Esophagus squamous epithelium (tissue), 4 donors: Measurements from ENCODE around the gene REPIN1.

Experiments
- CTCF ChIP-seq, 6 experiments: fragments of 450-650 bp in 4 of 6; fragments of 200-600 bp in 2 of 6; sonication (generic) in 2 of 6; IDR thresholded peaks; one replicate each; pipeline ENCODE4 v1.5.1; 2016 to 2019; ENCODE audit warnings: antibody characterized with exemption in 6 of 6, mild to moderate bottlenecking in 4 of 6, moderate library complexity in 4 of 6
- POLR2A ChIP-seq, 4 donors: fragments of 450-650 bp; IDR thresholded peaks; one replicate each; pipeline ENCODE4 v1.6.1; 2017; ENCODE audit warnings: antibody characterized with exemption in 4 of 4, mild to moderate bottlenecking in 4 of 4, moderate library complexity in 3 of 4

- TF ChIP-seq CTCF (IDR thresholded peaks at IDR 0.05) = no peak
- TF ChIP-seq POLR2A (IDR thresholded peaks at IDR 0.05) = no peak
These were observed 35.6 kb upstream of the REPIN1 start for GRCh38 chr7:150332852-150333635.
